RCC 7860 (cell line): Measurements from ENCODE around the gene PKP4.
"Not testable (repeated sequence)": the region's sequence is repeated elsewhere in the genome, so short reads cannot be mapped to it uniquely, and the experiment has no call there.

Experiments
- DNase-seq: peaks from one replicate; pipeline ENCODE4 v3.0.0-alpha.2; 2015; ENCODE audit warnings: low spot score
- FAIRE-seq: peaks from 2 replicates; lab custom pipeline; 2012; peaks lifted over from hg19 to GRCh38; lab: Jason Lieb, UNC

PKP4 gene

DNA sequence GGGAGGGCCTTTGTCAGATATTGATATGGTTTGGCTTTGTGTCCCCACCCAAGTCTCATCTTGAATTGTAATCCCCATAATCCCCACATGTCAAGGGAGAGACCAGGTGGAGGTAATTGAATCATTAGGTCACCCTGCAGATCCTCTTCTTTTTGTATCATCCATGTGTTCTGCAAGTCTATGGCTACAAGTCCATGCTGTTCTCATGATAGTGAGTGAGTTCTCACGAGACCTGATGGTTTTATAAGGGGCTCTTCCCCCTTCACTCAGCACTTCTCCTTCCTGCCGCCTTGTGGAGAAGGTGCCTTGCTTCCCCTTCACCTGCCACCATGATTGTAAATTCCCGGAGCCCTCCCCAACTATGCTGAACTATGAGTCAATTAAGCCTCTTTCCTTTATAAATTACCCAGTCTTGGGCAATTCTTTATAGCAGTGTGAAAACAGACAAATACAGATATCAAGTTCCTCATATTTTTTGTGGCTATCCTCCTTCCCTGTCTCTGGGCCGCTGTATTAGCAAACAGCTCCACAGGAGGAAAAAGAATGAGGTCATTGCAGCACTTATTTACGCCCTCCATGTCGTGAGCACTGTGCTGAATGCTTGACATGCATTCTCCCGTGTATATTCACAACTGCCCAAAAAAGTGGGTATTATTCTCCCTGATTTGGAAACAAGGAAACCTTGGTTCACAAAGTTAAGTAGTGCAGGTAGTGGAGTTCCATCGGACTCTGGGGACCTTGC, 248.1 kb downstream of the PKP4 start:
- DNase-seq, FAIRE-seq: not testable (repeated sequence)

DNA sequence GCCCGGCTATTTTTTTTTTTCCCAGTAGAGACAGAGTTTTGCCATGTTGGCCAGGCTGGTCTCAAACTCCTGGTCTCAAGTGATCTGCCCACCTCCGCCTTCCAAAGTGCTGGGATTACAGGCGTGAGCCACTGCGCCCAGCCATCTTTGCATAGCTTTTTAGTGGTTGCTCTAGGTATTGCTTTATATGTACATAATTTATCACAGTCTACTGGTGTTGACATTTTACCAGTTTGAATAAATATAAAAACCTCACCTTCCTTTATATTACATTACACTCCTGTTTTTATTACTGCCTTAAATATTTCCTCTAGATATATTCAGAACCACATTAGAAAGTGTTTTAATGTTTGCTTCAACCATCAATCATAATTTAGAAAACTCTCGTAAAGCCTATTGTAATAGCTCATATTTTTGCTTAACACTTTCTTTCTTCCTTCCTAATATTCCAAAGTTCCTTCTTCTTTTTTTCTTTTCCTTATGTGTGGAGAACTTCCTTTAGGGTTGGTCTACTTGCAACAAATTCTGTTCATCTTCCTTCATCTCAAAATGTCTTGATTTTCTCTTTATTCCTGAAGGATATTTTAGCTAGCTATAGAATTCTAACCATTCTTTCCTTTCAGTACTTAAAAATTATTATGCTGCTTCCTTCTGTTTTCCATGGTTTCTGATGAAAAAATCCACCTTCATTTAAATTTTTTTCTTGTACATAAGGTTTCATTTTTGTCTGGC, 256.2 kb downstream of the PKP4 start:
- DNase-seq: no peak
- no peak for FAIRE-seq

DNA sequence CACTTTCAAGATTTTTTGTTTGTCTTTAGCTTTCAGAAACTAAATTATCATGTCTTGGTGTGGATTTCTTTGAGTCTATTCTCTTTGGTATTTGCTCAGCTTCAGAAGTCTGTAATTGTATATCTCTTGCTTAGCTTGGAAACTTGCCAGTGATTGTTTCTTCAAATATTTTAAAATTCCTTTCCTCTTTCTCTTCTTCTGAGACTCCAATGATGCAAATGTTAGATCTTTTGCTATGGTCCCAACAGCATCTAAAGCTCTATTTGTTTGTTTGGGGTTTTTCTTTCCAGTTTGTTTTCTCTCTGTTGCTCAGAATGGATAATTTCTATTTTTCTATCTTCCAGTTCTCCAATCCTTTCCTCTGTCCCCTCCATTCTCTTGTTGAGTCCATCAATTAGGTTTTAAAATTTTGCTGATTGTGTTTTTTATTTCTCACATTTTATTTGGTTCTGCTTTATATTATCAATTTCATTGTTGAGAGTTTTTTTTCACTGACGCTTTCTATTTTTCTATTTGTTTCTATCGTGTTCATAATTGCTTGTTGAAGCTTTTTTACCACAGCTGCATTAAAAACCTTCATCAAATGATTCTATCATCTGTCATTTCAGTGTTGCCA, 256.9 kb downstream of the PKP4 start:
- DNase-seq: no peak
- no peak for FAIRE-seq

DNA sequence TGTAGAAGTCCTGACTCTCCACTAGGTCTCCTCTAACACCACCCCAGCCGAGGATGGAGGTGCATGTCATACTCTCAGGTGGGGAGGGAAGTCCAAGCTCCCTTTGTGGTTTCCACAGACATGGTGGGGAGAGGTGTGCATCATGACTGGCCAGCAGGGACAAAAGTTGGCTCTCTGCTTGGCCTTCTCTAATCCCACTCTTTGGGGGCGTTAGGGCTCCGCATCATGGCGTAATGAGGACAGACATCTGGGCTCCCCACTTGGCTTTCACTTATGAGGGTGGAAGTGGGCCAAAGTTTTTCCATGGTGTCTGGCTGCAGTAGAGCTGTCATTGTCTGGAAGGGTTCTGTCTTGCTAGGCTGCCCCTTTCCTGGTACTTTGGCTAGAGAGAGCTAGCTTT, 257.7 kb downstream of the PKP4 start:
- FAIRE-seq (no peak), DNase-seq (no peak)

DNA sequence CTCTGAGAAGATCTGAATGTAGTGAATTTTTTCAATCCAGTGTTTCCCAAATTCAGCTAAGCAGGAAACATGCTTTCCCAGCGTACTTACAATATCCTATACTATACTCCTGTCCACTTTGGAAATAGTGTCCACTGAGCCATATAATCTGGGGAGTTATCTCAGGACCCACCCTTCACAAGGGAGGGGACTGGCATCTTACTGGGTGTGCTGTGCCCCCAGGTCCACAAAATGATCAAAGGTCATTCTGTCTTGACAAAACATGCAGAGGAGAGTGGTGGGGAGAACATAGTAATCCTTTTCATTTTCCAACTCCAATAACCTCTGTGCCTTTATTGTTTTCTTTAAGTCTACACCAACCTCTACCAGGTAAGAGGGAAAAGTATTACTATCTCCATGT, 258.6 kb downstream of the PKP4 start:
- DNase-seq: no peak
- no peak for FAIRE-seq

DNA sequence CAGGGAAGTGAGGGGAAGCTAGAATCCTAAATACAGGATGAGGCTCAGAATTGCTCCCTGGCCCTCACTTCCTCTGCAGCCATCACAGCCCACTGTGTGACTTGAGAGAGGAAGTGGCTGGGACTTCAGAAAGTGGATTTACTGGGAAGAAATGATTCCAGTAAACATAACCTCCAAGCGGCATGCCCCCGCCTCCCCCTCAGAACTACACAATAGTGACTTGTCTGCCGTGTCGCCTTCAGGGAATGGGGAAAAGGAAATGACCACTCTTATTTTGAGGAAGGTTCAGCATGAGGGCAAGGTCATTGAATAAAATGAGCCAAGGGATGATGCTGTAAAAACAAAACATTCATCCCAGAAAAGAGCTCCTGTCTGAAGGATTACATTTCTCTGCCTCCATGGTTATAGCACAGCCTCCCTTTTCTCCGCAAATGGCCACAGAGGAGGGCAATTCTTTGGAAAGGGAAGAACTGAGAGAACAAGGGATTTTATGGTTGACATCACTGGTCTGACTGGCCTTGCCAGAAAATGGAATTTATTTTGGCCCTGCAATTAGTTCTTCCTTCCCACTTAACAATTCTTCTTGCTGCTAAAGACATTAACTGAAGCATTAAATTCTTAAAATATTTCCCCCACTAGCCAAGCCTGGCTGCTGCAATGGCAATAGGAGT, 259.5 kb downstream of the PKP4 start:
- FAIRE-seq: no peak

DNA sequence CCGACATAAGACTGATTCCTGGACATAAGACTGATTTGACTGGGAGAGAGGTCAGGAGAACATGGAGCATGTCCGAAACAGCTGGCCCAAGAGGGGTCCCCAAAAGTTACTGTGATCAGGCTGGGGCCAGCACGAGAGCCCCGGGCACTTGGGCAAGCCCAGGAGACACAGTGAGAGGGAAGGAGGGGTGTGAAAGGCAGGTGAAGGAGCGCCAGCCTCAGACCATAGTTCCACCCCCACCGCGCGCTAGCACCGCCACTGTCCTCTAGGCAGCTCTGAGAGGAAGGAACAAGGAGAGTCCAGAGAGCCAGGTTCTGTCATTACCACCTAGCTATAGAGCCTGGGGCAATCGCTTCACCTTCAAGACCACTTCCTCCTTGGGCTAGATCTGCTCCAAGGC, 260.2 kb downstream of the PKP4 start:
- DNase-seq: no peak
- no peak for FAIRE-seq

More for the DNA sequence above, 259.5 kb downstream of the PKP4 start:
- no peak for DNase-seq

DNA sequence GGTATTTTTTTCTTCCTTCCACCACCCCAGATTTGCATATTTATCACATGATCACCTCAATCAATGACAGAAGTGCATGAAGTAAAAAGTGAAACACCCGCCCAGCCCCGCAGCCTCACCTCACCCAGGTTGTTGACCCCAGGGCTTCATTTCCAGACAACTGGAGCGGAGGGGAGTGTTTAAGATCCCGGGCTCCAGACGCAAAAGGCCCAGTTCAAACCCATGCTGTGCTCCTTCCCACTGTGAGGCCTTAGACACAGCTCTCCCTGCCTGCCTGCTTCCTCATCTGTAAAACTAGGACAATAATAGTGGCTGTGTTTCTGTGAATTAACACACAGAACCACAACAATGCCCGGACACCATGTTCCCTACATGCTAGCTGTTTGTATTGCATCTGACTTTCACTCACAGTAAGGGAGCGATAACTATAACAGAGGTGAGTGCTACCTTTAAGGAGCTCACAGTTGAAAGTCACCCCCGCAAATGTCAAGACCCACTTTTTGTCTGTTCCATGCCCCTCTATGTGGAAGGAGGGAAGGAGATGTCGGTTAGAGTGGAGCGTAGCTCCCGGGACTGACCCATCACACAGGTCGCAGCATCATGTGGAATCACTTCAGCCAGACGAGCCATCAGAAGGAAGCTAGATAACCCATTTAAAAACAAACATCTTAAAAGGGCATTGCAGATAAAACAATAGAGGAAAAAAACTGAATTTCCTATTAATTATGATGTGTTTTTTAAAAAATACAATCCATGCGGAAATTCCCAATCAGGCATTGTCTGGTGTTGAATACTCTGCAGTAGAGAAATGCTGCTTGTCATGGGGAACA, 260.8 kb downstream of the PKP4 start:
- FAIRE-seq (no peak), DNase-seq (no peak)

DNA sequence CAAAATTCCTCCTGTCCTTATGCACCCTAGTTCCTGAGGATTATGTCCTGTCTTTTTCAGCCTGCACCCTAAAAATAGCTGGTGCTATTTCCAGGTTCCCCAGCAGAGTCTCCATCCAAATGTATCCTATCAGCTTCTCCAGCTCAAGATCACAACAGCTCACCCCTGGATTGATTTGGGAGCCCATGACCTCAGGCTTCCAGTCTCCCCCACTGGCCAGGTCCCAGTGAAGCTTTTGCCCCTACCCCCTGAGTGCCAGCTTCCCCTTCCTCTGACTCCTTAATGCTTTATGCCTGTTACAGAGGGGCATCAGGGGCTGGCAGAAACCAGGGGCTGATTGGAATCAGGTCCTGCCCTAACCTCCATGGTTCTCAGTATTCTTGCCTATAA, 261.4 kb downstream of the PKP4 start:
- FAIRE-seq (no peak), DNase-seq (no peak)

DNA sequence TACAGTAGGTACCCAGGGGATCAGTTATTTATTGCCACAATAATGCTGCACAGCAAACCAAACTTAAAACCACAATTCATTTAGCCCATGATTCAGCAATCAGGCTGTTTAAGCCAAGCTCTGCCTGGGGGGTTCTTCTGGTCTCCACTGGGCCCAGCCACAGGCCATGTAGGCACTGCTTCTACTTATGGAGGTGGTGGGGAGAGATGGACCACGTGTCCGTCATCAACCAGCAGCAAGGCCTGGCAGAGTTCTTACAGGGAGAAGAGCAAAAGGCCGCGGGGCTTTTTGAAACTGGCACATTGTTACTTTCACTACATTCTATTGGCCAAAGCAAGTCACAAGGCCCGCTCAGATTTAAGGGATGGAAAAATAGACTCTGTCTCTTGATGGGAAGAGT, 262.1 kb downstream of the PKP4 start:
- DNase-seq (no peak), FAIRE-seq (no peak)

DNA sequence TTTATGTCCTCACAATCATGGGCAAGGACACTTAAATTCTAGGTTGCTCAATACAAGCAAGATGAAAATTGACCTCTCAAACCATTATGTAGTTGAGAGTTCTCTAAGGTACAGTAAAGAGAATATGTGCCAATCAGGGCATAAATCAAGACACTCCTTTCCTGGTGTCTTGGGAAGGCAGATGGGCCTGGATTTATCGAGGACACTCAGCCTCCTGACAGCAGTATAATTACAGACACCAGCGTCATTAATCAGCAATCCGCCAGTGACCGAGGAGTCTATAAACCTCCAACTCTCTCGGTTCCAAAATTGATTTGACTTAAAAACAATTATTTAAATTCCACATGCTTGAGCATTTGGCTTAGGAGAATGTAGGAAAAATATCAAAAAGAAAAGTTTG, 262.7 kb downstream of the PKP4 start:
- no peak for FAIRE-seq

DNA sequence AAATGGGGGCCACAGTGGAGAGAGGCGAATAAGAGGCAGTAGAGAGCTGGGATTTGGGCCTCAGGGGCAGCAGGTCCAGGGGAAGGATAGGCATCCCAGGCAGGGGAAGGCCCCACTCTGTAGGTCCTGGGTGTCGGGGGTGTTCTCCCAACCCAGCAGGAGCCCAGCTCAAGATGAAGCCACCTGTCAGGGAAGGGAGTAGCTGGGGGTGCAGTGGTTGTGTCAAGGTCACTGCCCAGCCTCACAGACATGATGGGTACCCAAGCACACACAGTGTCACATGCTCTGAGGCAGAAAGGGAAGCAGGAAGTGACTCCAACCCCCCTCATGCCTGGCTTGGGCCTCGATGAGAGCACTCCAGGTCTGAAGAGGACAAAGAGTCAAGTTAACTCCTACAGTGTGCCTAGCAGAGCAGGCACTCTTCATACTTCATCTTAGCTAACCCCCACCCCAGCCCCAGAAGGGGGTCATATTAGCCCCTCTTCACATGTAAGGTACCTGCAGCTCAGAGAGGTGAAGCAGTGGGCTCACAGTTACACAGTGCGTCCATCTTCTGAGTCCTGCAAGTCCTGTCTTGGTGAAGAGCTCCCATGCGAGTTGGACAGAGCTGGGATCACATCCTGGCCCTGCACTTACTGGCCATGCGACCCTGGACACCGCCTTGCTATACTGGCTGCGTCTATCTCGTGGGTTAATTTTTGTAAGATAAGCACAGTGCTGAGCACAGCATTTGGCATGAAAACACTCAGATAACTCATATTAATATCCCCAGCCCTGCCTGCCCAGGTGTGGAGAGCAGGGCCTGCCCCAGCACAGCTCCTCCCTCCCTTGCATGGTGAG, 265.7 kb downstream of the PKP4 start:
- DNase-seq (no peak), FAIRE-seq (no peak)

More for the DNA sequence above, 262.7 kb downstream of the PKP4 start:
- no peak for DNase-seq

DNA sequence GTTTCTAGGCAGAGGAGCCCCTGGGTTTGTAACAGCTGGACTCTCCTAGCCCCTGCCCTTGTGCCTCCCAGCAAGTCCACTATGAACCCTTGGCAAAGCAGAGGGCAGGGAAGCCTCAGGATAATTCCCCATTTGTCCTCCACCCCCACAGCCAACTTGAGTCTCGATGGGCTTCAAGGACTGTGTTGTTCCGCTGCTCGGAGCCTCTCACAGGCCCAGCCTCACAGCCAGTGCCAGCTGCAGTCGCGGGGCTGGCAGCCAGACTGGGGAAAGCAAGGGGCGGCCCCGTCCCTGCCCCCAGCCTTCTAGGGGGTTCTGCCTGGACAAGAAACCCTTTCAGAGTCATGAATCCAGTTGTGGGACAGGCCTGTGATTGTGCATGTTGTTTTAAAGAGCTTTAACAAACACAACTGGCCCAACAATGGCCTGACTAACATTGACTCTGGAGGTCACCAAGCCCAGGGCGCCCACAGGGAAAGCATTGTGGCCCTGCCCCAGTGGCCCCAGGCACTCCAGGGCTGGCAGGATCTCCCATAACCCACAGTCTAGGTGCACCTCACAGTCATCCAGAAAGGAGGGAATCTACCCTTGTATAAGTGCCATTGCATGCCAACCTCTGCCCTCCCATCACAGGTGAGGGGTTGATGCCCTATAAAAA, 266.6 kb downstream of the PKP4 start:
- no peak for FAIRE-seq

DNA sequence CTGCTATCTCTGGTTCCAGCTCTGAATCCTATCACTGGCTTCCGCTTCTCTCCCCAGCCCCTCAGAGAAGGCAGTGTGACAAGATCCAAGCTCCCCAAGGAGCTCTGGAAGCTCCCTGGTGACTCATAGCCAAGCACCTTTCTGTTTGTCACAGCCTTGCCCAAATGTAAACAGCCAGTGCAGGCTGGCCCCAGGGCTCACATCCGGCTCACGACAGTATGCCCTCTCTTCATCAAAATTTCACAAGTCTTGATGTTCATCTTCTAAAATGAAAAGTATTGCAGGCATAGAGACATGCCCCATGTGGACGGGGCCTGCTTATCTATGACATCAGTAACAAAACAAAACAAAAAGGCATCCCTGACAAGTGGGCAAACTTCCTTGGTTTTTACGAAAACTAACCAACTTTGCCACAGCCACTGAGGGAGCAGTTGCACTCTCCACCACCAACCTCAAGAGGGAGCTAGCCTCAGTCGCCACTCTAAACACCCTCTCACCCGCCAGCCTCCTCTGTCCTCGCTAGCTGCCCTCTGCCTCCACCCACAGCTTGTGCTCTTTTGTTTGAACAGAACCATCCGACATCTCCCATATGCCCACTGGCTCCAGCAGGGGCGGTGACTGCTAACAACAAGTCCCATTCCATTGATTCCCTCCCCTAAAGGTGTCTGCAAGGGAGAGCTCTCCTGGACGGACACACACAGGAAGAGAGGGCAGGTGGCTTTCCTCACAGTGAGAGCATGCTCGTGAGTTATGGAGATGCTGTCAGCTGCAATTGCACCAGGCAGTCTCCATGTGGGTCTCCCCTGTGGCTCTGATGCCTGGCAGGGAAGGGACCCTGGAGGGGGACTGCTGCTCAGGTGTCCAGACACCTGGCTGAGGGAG, 267.4 kb downstream of the PKP4 start:
- no peak for DNase-seq
- no peak for FAIRE-seq

More for the DNA sequence above, 266.6 kb downstream of the PKP4 start:
- no peak for DNase-seq

DNA sequence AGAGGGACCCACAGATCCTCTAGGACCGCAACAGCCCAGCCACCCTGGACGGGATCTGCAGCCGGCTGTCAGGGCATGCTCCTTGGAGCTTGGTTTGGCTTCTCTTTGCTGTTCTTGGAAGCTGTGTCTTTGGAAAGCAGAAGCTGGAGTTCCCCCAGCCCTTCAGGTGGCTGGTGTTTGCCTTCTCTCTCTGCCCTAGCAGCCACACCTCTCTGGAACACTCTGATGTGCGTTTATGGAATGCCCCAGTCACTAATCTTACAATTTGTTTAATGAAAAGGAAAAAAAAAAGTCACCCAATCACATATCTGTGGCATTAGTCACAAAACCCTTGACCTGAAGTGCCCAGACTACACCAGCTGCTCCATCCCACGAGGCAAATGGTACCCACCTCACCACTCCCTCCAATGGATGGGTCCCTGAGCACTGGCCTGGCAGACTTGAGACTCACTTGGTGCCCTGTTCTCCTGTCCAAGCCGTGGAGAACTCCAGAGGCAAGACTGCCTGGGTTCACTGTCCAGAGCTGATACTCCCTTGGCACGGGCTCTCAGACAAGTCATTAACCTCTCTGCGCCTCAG, 268.1 kb downstream of the PKP4 start:
- DNase-seq (peak; percentile 75), FAIRE-seq (peak; percentile 67)

DNA sequence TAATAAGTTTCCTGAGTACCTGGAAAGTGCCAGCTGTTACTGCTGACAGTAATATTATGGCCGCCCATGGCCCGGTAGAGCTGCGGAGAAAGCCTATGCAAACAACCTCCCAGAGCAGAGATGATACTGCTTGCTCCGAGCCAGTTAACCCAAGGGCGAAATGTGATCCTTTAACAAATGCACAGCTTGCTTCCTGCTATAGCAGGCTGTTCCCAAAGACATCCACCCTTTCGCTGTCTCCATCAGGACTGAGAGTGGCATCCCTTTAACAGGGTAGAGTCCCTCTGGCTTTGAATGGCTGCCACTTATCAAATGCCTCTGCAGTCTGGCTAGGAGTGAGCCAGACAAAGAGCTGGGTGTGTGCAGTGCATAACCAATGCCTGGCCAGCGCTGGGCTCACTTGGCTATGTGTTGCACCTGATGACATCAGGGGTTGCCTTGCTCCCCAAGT, 268.7 kb downstream of the PKP4 start:
- no peak for FAIRE-seq
- DNase-seq: no peak

DNA sequence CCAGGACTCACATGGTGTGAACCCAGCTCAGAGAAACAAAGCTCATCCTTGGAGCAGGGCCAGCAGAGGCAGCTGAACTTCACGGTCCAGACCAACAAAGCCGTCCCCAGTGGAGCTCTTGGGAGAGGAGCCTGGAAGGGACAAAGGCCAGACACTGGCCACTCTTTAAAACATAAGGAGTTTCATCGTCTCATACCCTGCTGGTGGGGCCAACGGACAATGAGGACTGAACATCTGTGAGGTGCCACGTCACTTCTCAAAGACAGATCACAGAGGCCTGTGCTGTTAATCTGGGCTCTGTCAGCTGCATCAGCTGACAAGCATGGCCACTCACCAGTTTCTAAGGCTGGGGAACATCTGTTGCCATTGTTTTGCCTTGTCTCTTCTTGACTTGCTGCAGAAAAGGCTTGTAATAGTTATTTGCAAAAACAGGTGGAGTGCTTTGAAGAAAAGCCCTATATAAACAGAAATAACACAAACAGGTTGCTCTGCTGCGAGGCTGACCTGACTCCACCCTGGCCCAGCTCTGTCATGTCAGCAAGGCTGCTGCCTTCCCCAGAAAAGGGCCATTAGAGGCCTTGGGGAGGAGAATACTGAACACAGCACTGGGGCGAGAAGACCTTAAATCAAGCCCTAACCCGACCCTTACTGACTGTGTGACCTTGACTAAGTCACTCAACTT, 270.3 kb downstream of the PKP4 start:
- FAIRE-seq (no peak), DNase-seq (no peak)
